AG04450 (cell line): ENCODE data around the gene ARIH2. TPM values are rescaled to one million over a fixed set of nuclear protein-coding genes. Genes with fewer than 3 reads are reported as not detected.

ENCODE experiments used
- CTCF ChIA-PET: fragments of 300-600, 350-600 bp; formaldehyde crosslinking; extraction: SDS; loops from one replicate; lab custom pipeline; 2022; ENCODE audit warnings: antibody characterized with exemption, inconsistent platforms; lab: Charles Lee
- POLR2A ChIA-PET: fragments of 350-600 bp; formaldehyde crosslinking; extraction: SDS; loops from one replicate; lab custom pipeline; 2021; ENCODE audit warnings: antibody characterized with exemption, inconsistent platforms; lab: Yijun Ruan, JAX
- DNase-seq: peaks from one replicate; pipeline ENCODE4 v3.0.0-alpha.2; 2011; ENCODE audit warnings: low read depth, low spot score
- H3K27ac ChIP-seq: one replicate; pipeline ENCODE4 v1.5.1; 2012; ENCODE audit warnings: low read depth, low read length, control low read depth
- H3K27me3 ChIP-seq: one replicate; pipeline ENCODE4 v1.6.0; 2012; ENCODE audit warnings: low read length; ENCODE audit not compliant: control insufficient read depth, insufficient read depth
- H3K4me3 ChIP-seq: 2 replicates; pipeline ENCODE4 v1.5.1; 2011; ENCODE audit warnings: mild to moderate bottlenecking, low read depth, low read length, control low read depth
- H3K9me3 ChIP-seq: 2 replicates; pipeline ENCODE4 v1.5.1; 2012; ENCODE audit warnings: low read length; ENCODE audit not compliant: control insufficient read depth, insufficient read depth
- polyA plus RNA-seq: library from polyadenylated mRNA; depleted of rRNA; stranded (reverse); fragments of >200 nt; gene quantifications from 2 replicates; pipeline ENCODE4 v1.2.3, GENCODE V29; 2011
- TF ChIP-seq, protein P1 (sequence below): IDR thresholded peaks from 2 replicates; pipeline ENCODE4 v1.5.1; 2011; ENCODE audit warnings: low read depth, low read length, control low read depth, inconsistent platforms

ARIH2 gene
- polyA plus RNA-seq, 1 experiment, result 77.5 TPM

GRCh38 chr3:48997714-48998637 is 79.3 kb downstream of the ARIH2 start:
- POLR2A ChIA-PET, result no interaction called here
- Histone ChIP-seq H3K27me3 (no peaks in the 10 kb centered on the region), H3K4me3 (no peak overlapping the region), H3K9me3 (no peaks in the 10 kb centered on the region), H3K27ac (no peak overlapping the region)
- no peak for DNase-seq
- CTCF ChIA-PET, result interaction anchor here (1.0 kb wide), 1 partner anchor 9 kb away, joined by 5 read pairs; the partner anchor contains the start of gene WDR6
- TF ChIP-seq, protein P1, sequence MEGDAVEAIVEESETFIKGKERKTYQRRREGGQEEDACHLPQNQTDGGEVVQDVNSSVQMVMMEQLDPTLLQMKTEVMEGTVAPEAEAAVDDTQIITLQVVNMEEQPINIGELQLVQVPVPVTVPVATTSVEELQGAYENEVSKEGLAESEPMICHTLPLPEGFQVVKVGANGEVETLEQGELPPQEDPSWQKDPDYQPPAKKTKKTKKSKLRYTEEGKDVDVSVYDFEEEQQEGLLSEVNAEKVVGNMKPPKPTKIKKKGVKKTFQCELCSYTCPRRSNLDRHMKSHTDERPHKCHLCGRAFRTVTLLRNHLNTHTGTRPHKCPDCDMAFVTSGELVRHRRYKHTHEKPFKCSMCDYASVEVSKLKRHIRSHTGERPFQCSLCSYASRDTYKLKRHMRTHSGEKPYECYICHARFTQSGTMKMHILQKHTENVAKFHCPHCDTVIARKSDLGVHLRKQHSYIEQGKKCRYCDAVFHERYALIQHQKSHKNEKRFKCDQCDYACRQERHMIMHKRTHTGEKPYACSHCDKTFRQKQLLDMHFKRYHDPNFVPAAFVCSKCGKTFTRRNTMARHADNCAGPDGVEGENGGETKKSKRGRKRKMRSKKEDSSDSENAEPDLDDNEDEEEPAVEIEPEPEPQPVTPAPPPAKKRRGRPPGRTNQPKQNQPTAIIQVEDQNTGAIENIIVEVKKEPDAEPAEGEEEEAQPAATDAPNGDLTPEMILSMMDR, result no peak

- POLR2A ChIA-PET, result no interaction called here
- no peak overlapping the region for H3K27ac ChIP-seq
- H3K4me3 ChIP-seq, result no peak overlapping the region
- CTCF ChIA-PET, result interaction anchor here (0.9 kb wide), 1 partner anchor 10 kb away, joined by 4 read pairs; the partner anchor contains the start of gene P4HTM
- TF ChIP-seq, protein P1, result no peak
- no peaks in the 10 kb centered on the region for H3K27me3 ChIP-seq
- H3K9me3 ChIP-seq, result no peaks in the 10 kb centered on the region
- DNase-seq, result no peak
These were observed 80.6 kb downstream of the ARIH2 start for GRCh38 chr3:48999085-48999858.

DNA sequence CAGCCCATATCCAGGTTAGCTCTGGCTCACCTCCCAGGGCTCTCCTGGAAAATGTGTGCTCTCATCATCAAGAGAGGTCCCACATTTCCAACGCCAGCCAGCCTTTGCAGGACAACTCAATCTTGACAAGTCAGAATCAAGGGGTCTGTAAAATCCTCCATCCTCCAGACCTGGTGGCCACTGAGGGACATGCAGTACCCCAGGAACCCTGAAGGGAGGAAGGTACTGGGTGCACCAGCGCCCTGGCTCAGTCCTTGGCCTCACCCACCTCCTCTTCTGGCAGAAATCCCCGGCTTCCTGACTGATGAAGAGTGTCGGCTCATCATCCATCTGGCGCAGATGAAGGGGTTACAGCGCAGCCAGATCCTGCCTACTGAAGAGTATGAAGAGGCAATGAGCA is 82.5 kb downstream of the ARIH2 start:
- ChIA-PET POLR2A (no interaction called here), CTCF (no interaction called here)
- Histone ChIP-seq H3K9me3 (no peaks in the 10 kb centered on the region), H3K27me3 (no peaks in the 10 kb centered on the region), H3K27ac (no peak overlapping the region), H3K4me3 (no peak overlapping the region)
- no peak for DNase-seq
- TF ChIP-seq, protein P1, result no peak

DNA sequence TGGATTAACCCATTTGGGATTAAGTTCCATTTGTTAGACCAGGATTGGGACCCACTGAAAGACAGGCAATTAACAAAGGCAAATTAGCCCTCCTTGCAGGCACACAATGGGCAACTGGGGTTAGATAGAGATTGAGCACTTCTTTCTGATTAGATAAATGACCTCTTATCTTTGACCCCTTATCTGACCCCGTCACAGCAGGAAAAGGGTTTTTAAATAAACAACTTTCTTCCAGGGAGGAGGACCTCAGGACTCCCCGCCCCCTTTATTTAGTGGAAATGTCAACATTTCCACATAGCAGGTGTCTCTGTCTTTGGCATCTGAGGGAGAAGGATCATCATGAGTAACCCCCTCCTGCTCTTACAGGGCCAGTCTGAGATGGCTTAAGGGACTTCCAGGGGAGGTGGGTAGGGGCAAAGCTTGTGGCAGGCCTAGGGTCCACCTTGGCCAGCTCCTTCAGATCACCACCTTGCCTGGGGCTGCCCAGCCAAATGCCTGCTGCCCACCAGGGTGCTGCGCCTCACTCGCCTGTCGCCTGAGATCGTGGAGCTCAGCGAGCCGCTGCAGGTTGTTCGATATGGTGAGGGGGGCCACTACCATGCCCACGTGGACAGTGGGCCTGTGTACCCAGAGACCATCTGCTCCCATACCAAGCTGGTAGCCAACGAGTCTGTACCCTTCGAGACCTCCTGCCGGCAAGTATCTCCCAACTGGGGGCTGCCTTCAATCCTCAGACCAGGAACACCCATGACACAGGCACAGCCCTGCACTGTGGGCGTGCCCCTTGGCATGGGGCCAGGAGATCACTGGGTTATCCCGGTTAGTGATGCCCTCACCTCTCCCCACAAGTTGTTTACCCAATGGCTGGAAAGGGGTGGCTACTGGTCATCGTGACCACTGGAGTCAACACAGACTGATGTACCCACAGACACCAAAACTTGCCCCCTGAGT is 86.0 kb downstream of the ARIH2 start:
- H3K4me3 ChIP-seq, result no peak overlapping the region
- no peaks in the 10 kb centered on the region for H3K27me3 ChIP-seq
- no peak overlapping the region for H3K27ac ChIP-seq
- CTCF ChIA-PET, result interaction anchor here (0.8 kb wide), 1 partner anchor 15 kb away, joined by 3 read pairs; the partner anchor contains the start of gene P4HTM
- TF ChIP-seq, protein P1, result no peak
- DNase-seq, result no peak
- POLR2A ChIA-PET, result interaction anchor here (4.5 kb wide), 1 partner anchor 14 kb away, joined by 70 read pairs; the partner anchor contains the start of gene P4HTM
- peaks cover 4% of the 10 kb centered on the region; the same call in 1 of the 2 replicates for H3K9me3 ChIP-seq
